BLaER1 treated with 17β-estradiol and CSF1 and Interleukin-3, amounts not matched to agents 10 nM and 100 nM (cell line): ENCODE data around the gene BCR.
A peak's percentile ranks its signal among the peaks of the same experiment; 100 is the strongest.

ENCODE experiments used
- H3K27ac ChIP-seq, 11 experiments: shearing (Covaris generic); formaldehyde crosslinking; 2 replicates each; pipeline ENCODE4 v1.8.1; 2022
- H3K27me3 ChIP-seq, 11 experiments: shearing (Covaris generic); formaldehyde crosslinking; 2 replicates each; pipeline ENCODE4 v1.8.1; 2022
- H3K36me3 ChIP-seq, 11 experiments: shearing (Covaris generic); formaldehyde crosslinking; 2 replicates each; pipeline ENCODE4 v1.8.1; 2022
- H3K4me1 ChIP-seq, 10 experiments: shearing (Covaris generic); formaldehyde crosslinking; 2 replicates each; pipeline ENCODE4 v1.8.1; 2022
- H3K4me2 ChIP-seq, 11 experiments: shearing (Covaris generic); formaldehyde crosslinking; 2 replicates each; pipeline ENCODE4 v1.8.1; 2022
- H3K4me3 ChIP-seq, 10 experiments: shearing (Covaris generic); formaldehyde crosslinking; 2 replicates each; pipeline ENCODE4 v1.8.1; 2022
- H3K9ac ChIP-seq, 11 experiments: shearing (Covaris generic); formaldehyde crosslinking; 2 replicates each; pipeline ENCODE4 v1.8.1; 2022
- H3K9me3 ChIP-seq, 11 experiments: shearing (Covaris generic); formaldehyde crosslinking; replicated peaks in 1 of 11; 2 replicates each; pipeline ENCODE4 v1.8.1; 2022
- H4K20me1 ChIP-seq, 11 experiments: shearing (Covaris generic); formaldehyde crosslinking; 2 replicates each; pipeline ENCODE4 v1.8.1; 2022
- Cebpa-rat ChIP-seq, 11 experiments: shearing (Covaris generic); IDR thresholded peaks; 2 replicates each; pipeline ENCODE4 v1.8.1; 2022

The BCR gene

GRCh38 chr22:23217171-23218052 is 37.1 kb downstream of the BCR start:
- peak overlapping the region in 8 of 10 experiments; percentile 19 to 72 (median 64); a peak in 15 of 20 replicates for H3K4me3 ChIP-seq
- TF ChIP-seq Cebpa-rat (IDR thresholded peaks at IDR 0.05), result no peak
- peak overlapping the region in 10 of 11 experiments; percentile 64 to 89 (median 85); a peak in 19 of 22 replicates for H3K27ac ChIP-seq
- peak overlapping the region; percentile 92 to 100 (median 99) for H3K4me2 ChIP-seq
- H3K4me1 ChIP-seq, result peaks cover 73 to 100% (median 100%) of the 10 kb centered on the region in 10 experiments
- no peaks in the 10 kb centered on the region for H3K27me3 ChIP-seq
- no peaks in the 10 kb centered on the region for H3K9me3 ChIP-seq
- H3K36me3 ChIP-seq, result peaks cover 0 to 10% (median 0%) of the 10 kb centered on the region in 11 experiments; a peak in 3 of 22 replicates
- peak overlapping the region in 10 of 11 experiments; percentile 43 to 83 (median 79); a peak in 18 of 22 replicates for H3K9ac ChIP-seq
- peaks cover 21 to 100% (median 56%) of the 10 kb centered on the region in 11 experiments; a peak in 21 of 22 replicates for H4K20me1 ChIP-seq

GRCh38 chr22:23218053-23218866 is 38.0 kb downstream of the BCR start:
- Histone ChIP-seq H3K9me3 (no peaks in the 10 kb centered on the region), H3K27ac (peak overlapping the region; percentile 35 to 89 (median 85); a peak in 21 of 22 replicates), H3K4me3 (peak overlapping the region in 9 of 10 experiments; percentile 44 to 72 (median 63); a peak in 18 of 20 replicates), H4K20me1 (peaks cover 13 to 100% (median 47%) of the 10 kb centered on the region in 11 experiments; a peak in 19 of 22 replicates), H3K36me3 (peaks cover 0 to 10% (median 0%) of the 10 kb centered on the region in 11 experiments; a peak in 3 of 22 replicates), H3K4me1 (peaks cover 82 to 100% (median 100%) of the 10 kb centered on the region in 10 experiments), H3K27me3 (no peaks in the 10 kb centered on the region), H3K9ac (peak overlapping the region; percentile 43 to 83 (median 79); a peak in 21 of 22 replicates), H3K4me2 (peak overlapping the region; percentile 92 to 100 (median 99))
- TF ChIP-seq Cebpa-rat (IDR thresholded peaks at IDR 0.05), result no peak

- peak overlapping the region; percentile 9 to 72 (median 62); a peak in 19 of 20 replicates for H3K4me3 ChIP-seq
- peak overlapping the region; percentile 43 to 83 (median 79); a peak in 21 of 22 replicates for H3K9ac ChIP-seq
- peak overlapping the region; percentile 35 to 89 (median 85); a peak in 21 of 22 replicates for H3K27ac ChIP-seq
- peaks cover 0 to 12% (median 0%) of the 10 kb centered on the region in 11 experiments; a peak in 3 of 22 replicates for H3K36me3 ChIP-seq
- no peaks in the 10 kb centered on the region for H3K9me3 ChIP-seq
- H3K27me3 ChIP-seq, result no peaks in the 10 kb centered on the region
- H3K4me1 ChIP-seq, result peaks cover 88 to 100% (median 100%) of the 10 kb centered on the region in 10 experiments
- peak overlapping the region; percentile 92 to 100 (median 99) for H3K4me2 ChIP-seq
- H4K20me1 ChIP-seq, result peaks cover 8 to 100% (median 48%) of the 10 kb centered on the region in 11 experiments; a peak in 17 of 22 replicates
- TF ChIP-seq Cebpa-rat (IDR thresholded peaks at IDR 0.05), result no peak
Measured at GRCh38 chr22:23218867-23219251, 38.5 kb downstream of the BCR start.

- Histone ChIP-seq H3K4me3 (peak overlapping the region; percentile 9 to 72 (median 62); a peak in 19 of 20 replicates), H3K4me1 (peaks cover 92 to 100% (median 100%) of the 10 kb centered on the region in 10 experiments), H3K9ac (peak overlapping the region; percentile 43 to 83 (median 79); a peak in 21 of 22 replicates), H4K20me1 (peaks cover 8 to 100% (median 48%) of the 10 kb centered on the region in 11 experiments; a peak in 17 of 22 replicates), H3K36me3 (peaks cover 0 to 14% (median 0%) of the 10 kb centered on the region in 11 experiments; a peak in 3 of 22 replicates), H3K27me3 (no peaks in the 10 kb centered on the region), H3K9me3 (no peaks in the 10 kb centered on the region), H3K27ac (peak overlapping the region; percentile 35 to 89 (median 85); a peak in 21 of 22 replicates), H3K4me2 (peak overlapping the region; percentile 92 to 100 (median 99))
- TF ChIP-seq Cebpa-rat (IDR thresholded peaks at IDR 0.05), result no peak
Measured at GRCh38 chr22:23219317-23219716, 39.0 kb downstream of the BCR start.

GRCh38 chr22:23219822-23220484 is 39.6 kb downstream of the BCR start:
- peak overlapping the region; percentile 92 to 100 (median 99) for H3K4me2 ChIP-seq
- H3K9me3 ChIP-seq, result no peaks in the 10 kb centered on the region
- peaks cover 99 to 100% (median 100%) of the 10 kb centered on the region in 10 experiments for H3K4me1 ChIP-seq
- no peaks in the 10 kb centered on the region for H3K27me3 ChIP-seq
- H3K27ac ChIP-seq, result peak overlapping the region; percentile 30 to 89 (median 85); a peak in 21 of 22 replicates
- TF ChIP-seq Cebpa-rat (IDR thresholded peaks at IDR 0.05), result peak in 5 of 11 experiments; percentile 30 to 80 (median 58); a peak in 4 of 22 replicates
- H3K4me3 ChIP-seq, result peak overlapping the region; percentile 9 to 72 (median 62); a peak in 18 of 20 replicates
- H3K36me3 ChIP-seq, result peaks cover 0 to 15% (median 0%) of the 10 kb centered on the region in 11 experiments; a peak in 5 of 22 replicates
- peaks cover 7 to 100% (median 45%) of the 10 kb centered on the region in 11 experiments; a peak in 17 of 22 replicates for H4K20me1 ChIP-seq
- peak overlapping the region; percentile 43 to 83 (median 79); a peak in 21 of 22 replicates for H3K9ac ChIP-seq

GRCh38 chr22:23220485-23221350 is 40.4 kb downstream of the BCR start:
- peak overlapping the region in 9 of 10 experiments; percentile 27 to 72 (median 63); a peak in 18 of 20 replicates for H3K4me3 ChIP-seq
- H3K27me3 ChIP-seq, result no peaks in the 10 kb centered on the region
- no peaks in the 10 kb centered on the region for H3K9me3 ChIP-seq
- H4K20me1 ChIP-seq, result peaks cover 0 to 100% (median 41%) of the 10 kb centered on the region in 11 experiments; a peak in 17 of 22 replicates
- H3K4me2 ChIP-seq, result peak overlapping the region; percentile 92 to 100 (median 99)
- peak in 7 of 11 experiments; percentile 38 to 90 (median 77); a peak in 12 of 22 replicates for TF ChIP-seq Cebpa-rat (IDR thresholded peaks at IDR 0.05)
- peaks cover 0 to 21% (median 0%) of the 10 kb centered on the region in 11 experiments; a peak in 5 of 22 replicates for H3K36me3 ChIP-seq
- peaks cover 100% of the 10 kb centered on the region in 10 experiments for H3K4me1 ChIP-seq
- peak overlapping the region; percentile 30 to 89 (median 85); a peak in 21 of 22 replicates for H3K27ac ChIP-seq
- peak overlapping the region; percentile 18 to 83 (median 78); a peak in 20 of 22 replicates for H3K9ac ChIP-seq
